DND-41 (cell line): Measurements from ENCODE around the gene GATA3.

Experiments used
- ATAC-seq: fragments of 200-7000 bp; cut with Tn5 transposase; 3 replicates; pipeline ENCODE4 v1.9.1; 2021; ENCODE audit warnings: low read depth; ENCODE audit not compliant: insufficient read depth
- DNase-seq: peaks from one replicate; pipeline ENCODE4 v3.0.0-alpha.2; 2020
- H2AFZ ChIP-seq: 2 replicates; pipeline ENCODE4 v1.6.0; 2012; ENCODE audit warnings: low read depth, low read length
- H3K27ac ChIP-seq: 2 replicates; pipeline ENCODE4 v1.5.1; 2012; ENCODE audit warnings: low read length, inconsistent platforms
- H3K27me3 ChIP-seq: fragments of 200-600 bp; sonication (generic); 2 replicates; pipeline ENCODE4 v1.6.0; 2012; ENCODE audit warnings: low read length, mild to moderate bottlenecking, inconsistent platforms; ENCODE audit not compliant: insufficient read depth, poor library complexity
- H3K36me3 ChIP-seq: 2 replicates; pipeline ENCODE4 v1.5.1; 2012; ENCODE audit warnings: low read length, inconsistent platforms; ENCODE audit not compliant: insufficient read depth
- H3K4me1 ChIP-seq: 2 replicates; pipeline ENCODE4 v1.5.1; 2012; ENCODE audit warnings: mild to moderate bottlenecking, low read length; ENCODE audit not compliant: insufficient read depth
- H3K4me2 ChIP-seq: 2 replicates; pipeline ENCODE4 v1.6.0; 2012; ENCODE audit warnings: mild to moderate bottlenecking, moderate library complexity, low read length, inconsistent platforms; ENCODE audit not compliant: insufficient read depth
- H3K4me3 ChIP-seq, 2 experiments: fragments of 200-600 bp in 1 of 2; shearing (Covaris generic) in 1 of 2; 2 replicates each; pipeline ENCODE4 v1.5.1; 2012 to 2016; ENCODE audit warnings: inconsistent platforms in 2 of 2, low read length in 2 of 2, mild to moderate bottlenecking in 2 of 2, low read depth in 1 of 2, moderate library complexity in 1 of 2
- H3K79me2 ChIP-seq: 2 replicates; pipeline ENCODE4 v1.6.0; 2012; ENCODE audit warnings: low read length, inconsistent platforms; ENCODE audit not compliant: insufficient read depth
- H3K9ac ChIP-seq: 2 replicates; pipeline ENCODE4 v1.6.0; 2012; ENCODE audit warnings: low read depth, mild to moderate bottlenecking, inconsistent platforms, low read length, moderate library complexity
- H3K9me3 ChIP-seq: 2 replicates; pipeline ENCODE4 v1.5.1; 2012; ENCODE audit warnings: low read length, moderate library complexity, mild to moderate bottlenecking, inconsistent platforms; ENCODE audit not compliant: insufficient read depth, severe bottlenecking
- H4K20me1 ChIP-seq: 2 replicates; pipeline ENCODE4 v1.6.0; 2012; ENCODE audit warnings: low read length; ENCODE audit not compliant: insufficient read depth
- EZH2 ChIP-seq: IDR thresholded peaks from 3 replicates; pipeline ENCODE4 v1.6.1; 2012; ENCODE audit warnings: borderline replicate concordance, low read depth, mild to moderate bottlenecking, moderate library complexity, low read length, inconsistent platforms; ENCODE audit not compliant: severe bottlenecking
- TF ChIP-seq, protein P1 (sequence below): IDR thresholded peaks from 2 replicates; pipeline ENCODE4 v1.5.1; 2012; ENCODE audit warnings: borderline replicate concordance, low read length, moderate library complexity, mild to moderate bottlenecking; ENCODE audit not compliant: poor library complexity, severe bottlenecking; ENCODE audit errors: extremely low read depth

GATA3 gene

DNA sequence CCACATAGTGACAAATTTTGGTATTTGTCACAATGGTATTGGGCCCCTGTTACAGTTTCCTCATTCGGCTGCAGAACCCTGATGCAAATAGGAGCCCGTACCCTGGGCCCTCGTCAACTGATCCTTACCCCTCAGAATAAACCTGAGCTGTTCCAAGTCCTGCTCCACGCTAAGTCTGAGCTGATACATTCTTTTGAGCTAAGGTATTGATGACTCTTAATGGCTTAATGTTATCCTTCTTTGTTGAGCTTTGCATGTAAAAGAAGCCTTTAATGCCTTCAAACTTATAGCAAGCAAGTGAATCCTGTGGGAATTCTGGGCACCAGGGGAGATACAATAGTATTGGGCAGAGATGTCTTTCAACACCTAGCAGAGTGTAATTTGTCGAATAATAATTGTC lies 31.8 kb downstream of the GATA3 start:
- H3K36me3 ChIP-seq = 0 out of 2 replicates have a peak, but pooled peaks cover under 1% of the 10 kb centered on the region
- H3K9ac ChIP-seq = no peak overlapping the region
- no peaks in the 10 kb centered on the region for H3K9me3 ChIP-seq
- no peak for TF ChIP-seq EZH2
- H4K20me1 ChIP-seq = no peaks in the 10 kb centered on the region
- H3K4me1 ChIP-seq = no peaks in the 10 kb centered on the region
- no peak for DNase-seq
- no peak overlapping the region for H3K4me3 ChIP-seq
- no peak overlapping the region for H3K4me2 ChIP-seq
- H3K27ac ChIP-seq = no peak overlapping the region
- no peak for ATAC-seq
- H3K79me2 ChIP-seq = no peaks in the 10 kb centered on the region
- no peaks in the 10 kb centered on the region for H3K27me3 ChIP-seq
- H2AFZ ChIP-seq = no peak overlapping the region

DNA sequence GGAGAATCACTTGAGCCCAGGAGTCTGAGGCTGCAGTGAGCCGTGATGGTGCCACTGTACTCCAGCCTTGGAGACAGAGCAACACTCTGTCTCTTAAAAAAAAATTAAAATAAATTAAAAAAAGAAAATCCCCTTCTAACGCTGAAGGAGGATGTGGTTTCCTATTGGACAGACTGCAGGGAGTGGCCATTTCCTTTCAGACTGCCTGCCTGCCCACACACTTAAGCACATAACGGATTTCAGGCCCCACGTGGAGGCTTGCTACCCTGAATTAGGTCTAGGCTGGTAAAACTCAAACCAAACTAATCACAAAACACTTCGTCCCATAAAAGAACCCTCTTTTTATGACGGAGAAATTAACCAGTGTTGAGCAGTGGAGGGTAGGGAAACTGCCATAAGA lies 34.0 kb downstream of the GATA3 start:
- no peaks in the 10 kb centered on the region for H3K9me3 ChIP-seq
- no peaks in the 10 kb centered on the region for H3K27me3 ChIP-seq
- peak; percentile 21 for DNase-seq
- H3K9ac ChIP-seq = no peak overlapping the region
- H4K20me1 ChIP-seq = no peaks in the 10 kb centered on the region
- no peak overlapping the region for H3K4me3 ChIP-seq
- no peak overlapping the region for H3K27ac ChIP-seq
- H3K4me2 ChIP-seq = no peak overlapping the region
- H3K36me3 ChIP-seq = no peaks in the 10 kb centered on the region
- no peaks in the 10 kb centered on the region for H3K79me2 ChIP-seq
- peak; percentile 74 for ATAC-seq
- TF ChIP-seq, protein P1, sequence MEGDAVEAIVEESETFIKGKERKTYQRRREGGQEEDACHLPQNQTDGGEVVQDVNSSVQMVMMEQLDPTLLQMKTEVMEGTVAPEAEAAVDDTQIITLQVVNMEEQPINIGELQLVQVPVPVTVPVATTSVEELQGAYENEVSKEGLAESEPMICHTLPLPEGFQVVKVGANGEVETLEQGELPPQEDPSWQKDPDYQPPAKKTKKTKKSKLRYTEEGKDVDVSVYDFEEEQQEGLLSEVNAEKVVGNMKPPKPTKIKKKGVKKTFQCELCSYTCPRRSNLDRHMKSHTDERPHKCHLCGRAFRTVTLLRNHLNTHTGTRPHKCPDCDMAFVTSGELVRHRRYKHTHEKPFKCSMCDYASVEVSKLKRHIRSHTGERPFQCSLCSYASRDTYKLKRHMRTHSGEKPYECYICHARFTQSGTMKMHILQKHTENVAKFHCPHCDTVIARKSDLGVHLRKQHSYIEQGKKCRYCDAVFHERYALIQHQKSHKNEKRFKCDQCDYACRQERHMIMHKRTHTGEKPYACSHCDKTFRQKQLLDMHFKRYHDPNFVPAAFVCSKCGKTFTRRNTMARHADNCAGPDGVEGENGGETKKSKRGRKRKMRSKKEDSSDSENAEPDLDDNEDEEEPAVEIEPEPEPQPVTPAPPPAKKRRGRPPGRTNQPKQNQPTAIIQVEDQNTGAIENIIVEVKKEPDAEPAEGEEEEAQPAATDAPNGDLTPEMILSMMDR = no peak
- no peak for TF ChIP-seq EZH2
- H3K4me1 ChIP-seq = no peaks in the 10 kb centered on the region
- H2AFZ ChIP-seq = no peak overlapping the region

DNA sequence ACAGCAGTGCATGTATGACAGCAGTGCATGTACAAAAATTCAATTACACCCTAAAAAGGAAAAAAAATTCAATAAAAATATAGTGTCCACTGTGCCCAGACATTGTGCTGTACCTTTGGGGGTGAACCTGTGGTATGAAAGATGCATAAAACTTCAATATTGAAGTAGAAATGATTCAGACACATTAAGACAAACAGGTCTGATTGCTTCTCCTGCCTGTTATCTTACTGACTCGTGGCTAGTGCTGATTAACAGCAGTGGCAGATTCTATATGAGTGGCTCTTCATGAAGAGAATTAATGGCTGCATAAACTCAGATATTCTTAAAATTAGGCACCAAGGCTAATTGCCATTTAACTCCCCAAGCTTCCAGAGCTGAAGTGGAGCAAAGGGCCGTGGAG lies 37.9 kb downstream of the GATA3 start:
- no peak overlapping the region for H3K27ac ChIP-seq
- no peak for TF ChIP-seq EZH2
- TF ChIP-seq, protein P1 = no peak
- no peak overlapping the region for H3K9ac ChIP-seq
- 0 out of 2 replicates have a peak, but pooled peaks cover 5% of the 10 kb centered on the region for H3K4me1 ChIP-seq
- no peaks in the 10 kb centered on the region for H3K27me3 ChIP-seq
- no peaks in the 10 kb centered on the region for H3K79me2 ChIP-seq
- ATAC-seq (no peak), DNase-seq (no peak)
- no peak overlapping the region for H2AFZ ChIP-seq
- no peaks in the 10 kb centered on the region for H4K20me1 ChIP-seq
- no peaks in the 10 kb centered on the region for H3K9me3 ChIP-seq
- no peak overlapping the region for H3K4me3 ChIP-seq
- H3K4me2 ChIP-seq = no peak overlapping the region
- H3K36me3 ChIP-seq = no peaks in the 10 kb centered on the region

DNA sequence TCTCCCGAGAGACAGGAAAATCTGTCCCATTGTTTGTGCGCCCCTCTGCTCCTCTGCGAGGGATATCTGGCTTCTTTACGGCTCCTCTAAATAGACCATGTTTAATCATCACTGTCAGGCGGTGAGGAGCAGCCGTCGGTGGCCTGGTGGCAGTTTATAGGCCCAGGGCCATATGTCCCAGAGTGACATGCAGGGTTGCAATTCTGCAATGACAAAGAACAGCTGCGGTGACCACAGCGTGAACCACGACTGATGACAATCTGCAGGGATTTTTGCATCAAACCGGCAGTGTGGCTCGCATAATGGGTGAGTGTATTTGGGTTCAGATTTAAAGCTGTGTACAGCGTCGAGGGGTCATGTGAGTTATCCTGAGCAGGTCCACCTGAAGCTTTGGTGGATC lies 41.5 kb downstream of the GATA3 start:
- H3K36me3 ChIP-seq = no peaks in the 10 kb centered on the region

More for the DNA sequence above, 41.5 kb downstream of the GATA3 start:
- H3K79me2 ChIP-seq = no peaks in the 10 kb centered on the region
- no peaks in the 10 kb centered on the region for H3K27me3 ChIP-seq
- ATAC-seq (peak; percentile 74), DNase-seq (peak; percentile 52)
- no peak overlapping the region for H3K9ac ChIP-seq
- H4K20me1 ChIP-seq = no peaks in the 10 kb centered on the region
- H2AFZ ChIP-seq = no peak overlapping the region
- H3K4me2 ChIP-seq = no peak overlapping the region
- H3K27ac ChIP-seq = no peak overlapping the region
- H3K9me3 ChIP-seq = no peaks in the 10 kb centered on the region
- 0 out of 2 replicates have a peak, but pooled peaks cover 5% of the 10 kb centered on the region for H3K4me1 ChIP-seq
- H3K4me3 ChIP-seq = no peak overlapping the region
- TF ChIP-seq, protein P1 = no peak
- TF ChIP-seq EZH2 = no peak
